Mononuclear cell (primary cell): ENCODE data around the gene APMAP. TPM values are rescaled to one million over a fixed set of nuclear protein-coding genes. Genes with fewer than 3 reads are reported as not detected.

ENCODE experiments used
- H3K27me3 ChIP-seq: 2 replicates; pipeline ENCODE4 v1.6.0; 2011; ENCODE audit warnings: low read length, control low read depth; ENCODE audit not compliant: insufficient read depth
- H3K4me1 ChIP-seq: 2 replicates; pipeline ENCODE4 v1.5.1; 2011; ENCODE audit warnings: mild to moderate bottlenecking, low read length, control low read depth; ENCODE audit not compliant: insufficient read depth
- H3K4me3 ChIP-seq: 2 replicates; pipeline ENCODE4 v1.5.1; 2011; ENCODE audit warnings: mild to moderate bottlenecking, low read length, moderate library complexity
- H3K9me3 ChIP-seq: 2 replicates; pipeline ENCODE4 v1.5.1; 2011; ENCODE audit warnings: low read depth, mild to moderate bottlenecking, control low read depth, low read length
- total RNA-seq: library from RNA; depleted of rRNA; stranded (reverse); fragments of >200 nt; gene quantifications from one replicate; pipeline ENCODE4 v1.2.3, GENCODE V29; 2012

The APMAP gene
- total RNA-seq, 1 donor: 34.2 TPM

GRCh38 chr20:24917056-24917455 lies 75.5 kb downstream of the APMAP start:
- H3K4me1 ChIP-seq: peaks cover 7% of the 10 kb centered on the region
- no peak overlapping the region for H3K4me3 ChIP-seq
- no peaks in the 10 kb centered on the region for H3K27me3 ChIP-seq
- no peaks in the 10 kb centered on the region for H3K9me3 ChIP-seq

DNA sequence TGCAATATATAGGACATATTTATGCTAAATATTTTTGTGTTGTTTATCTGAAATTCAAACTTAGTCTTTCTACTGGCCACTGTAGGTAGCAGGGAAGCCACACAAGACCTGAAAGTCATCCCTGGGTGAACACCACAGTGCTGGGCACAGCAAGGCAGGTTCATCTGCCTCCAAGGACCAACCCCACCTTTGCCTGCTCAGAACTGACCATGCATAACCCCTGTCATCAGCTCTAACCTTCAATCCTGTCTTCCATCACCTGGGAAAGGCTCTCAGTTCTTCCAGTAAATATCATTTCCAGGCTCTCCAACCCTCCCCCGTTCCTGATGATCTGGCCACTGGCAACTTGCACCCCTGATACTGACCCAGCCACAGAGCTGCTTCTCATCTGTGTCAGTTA lies 76.1 kb downstream of the APMAP start:
- Histone ChIP-seq H3K4me3 (no peak overlapping the region), H3K27me3 (no peaks in the 10 kb centered on the region), H3K4me1 (peaks cover 7% of the 10 kb centered on the region), H3K9me3 (no peaks in the 10 kb centered on the region)

GRCh38 chr20:24915892-24916291 lies 76.7 kb downstream of the APMAP start:
- H3K9me3 ChIP-seq: no peaks in the 10 kb centered on the region
- peaks cover 7% of the 10 kb centered on the region for H3K4me1 ChIP-seq
- no peak overlapping the region for H3K4me3 ChIP-seq
- H3K27me3 ChIP-seq: no peaks in the 10 kb centered on the region

GRCh38 chr20:24915440-24915839 lies 77.1 kb downstream of the APMAP start:
- Histone ChIP-seq H3K27me3 (no peaks in the 10 kb centered on the region), H3K9me3 (no peaks in the 10 kb centered on the region), H3K4me3 (no peak overlapping the region), H3K4me1 (peaks cover 7% of the 10 kb centered on the region)

DNA sequence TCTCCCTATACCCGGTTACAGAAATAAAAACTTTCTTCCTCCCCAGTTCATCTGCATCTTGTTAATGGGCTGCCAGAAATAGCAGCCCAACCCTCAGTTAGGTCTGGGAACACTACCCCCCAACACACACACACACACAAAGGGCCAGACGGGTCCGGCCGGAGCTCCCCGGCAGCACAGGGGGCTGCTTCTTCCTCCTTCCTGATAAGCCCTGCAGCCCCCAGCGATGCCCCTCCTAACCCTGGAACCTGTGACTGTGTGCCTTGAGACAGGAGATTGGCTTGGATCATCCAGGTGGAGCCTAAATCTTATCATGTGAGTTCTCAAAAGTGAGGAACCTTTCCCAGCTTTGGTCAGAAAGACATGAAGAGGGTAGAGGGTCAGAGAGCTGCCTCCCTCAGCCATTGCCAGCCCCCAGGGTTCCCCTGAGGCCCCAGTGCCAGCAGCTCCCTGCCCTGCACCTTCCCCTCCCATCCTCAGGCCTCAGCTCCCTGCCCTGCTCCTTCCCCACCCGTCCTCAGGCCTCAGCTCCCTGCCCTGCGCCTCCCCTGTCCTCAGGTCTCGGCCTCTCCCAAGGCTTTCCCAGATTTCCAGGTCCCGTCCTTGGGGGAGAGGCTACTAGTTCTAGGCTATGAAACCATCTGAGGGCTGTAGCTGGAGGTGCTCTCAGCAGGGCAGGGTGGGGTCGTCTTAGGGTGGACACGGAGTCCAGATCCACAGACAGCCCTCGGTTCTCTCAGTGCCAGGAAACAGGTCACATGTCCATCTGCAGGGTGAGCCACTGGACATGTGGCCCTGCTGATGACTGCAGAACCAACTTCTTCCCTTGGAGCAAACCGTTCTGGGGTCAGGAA lies 77.9 kb downstream of the APMAP start:
- H3K9me3 ChIP-seq: no peaks in the 10 kb centered on the region
- H3K27me3 ChIP-seq: no peaks in the 10 kb centered on the region
- no peak overlapping the region for H3K4me3 ChIP-seq
- peaks cover 7% of the 10 kb centered on the region for H3K4me1 ChIP-seq

- Histone ChIP-seq H3K4me3 (no peak overlapping the region), H3K27me3 (no peaks in the 10 kb centered on the region), H3K9me3 (no peaks in the 10 kb centered on the region), H3K4me1 (peaks cover 3% of the 10 kb centered on the region)
Measured at GRCh38 chr20:24913076-24913628, 79.4 kb downstream of the APMAP start.

Other genes starting within 250 kb of the APMAP start
- 48.1 TPM for gene CST7, start 43.5 kb downstream of the APMAP start, total RNA-seq
- gene ACSS1, start 65.4 kb upstream of the APMAP start, total RNA-seq: 8.0 TPM
- not detected for gene VSX1, start 89.4 kb upstream of the APMAP start, total RNA-seq
- gene ENTPD6, start 203.0 kb upstream of the APMAP start, total RNA-seq: 30.6 TPM